ENCODE measurements around the gene PCDH1.

PCDH1 gene

DNA sequence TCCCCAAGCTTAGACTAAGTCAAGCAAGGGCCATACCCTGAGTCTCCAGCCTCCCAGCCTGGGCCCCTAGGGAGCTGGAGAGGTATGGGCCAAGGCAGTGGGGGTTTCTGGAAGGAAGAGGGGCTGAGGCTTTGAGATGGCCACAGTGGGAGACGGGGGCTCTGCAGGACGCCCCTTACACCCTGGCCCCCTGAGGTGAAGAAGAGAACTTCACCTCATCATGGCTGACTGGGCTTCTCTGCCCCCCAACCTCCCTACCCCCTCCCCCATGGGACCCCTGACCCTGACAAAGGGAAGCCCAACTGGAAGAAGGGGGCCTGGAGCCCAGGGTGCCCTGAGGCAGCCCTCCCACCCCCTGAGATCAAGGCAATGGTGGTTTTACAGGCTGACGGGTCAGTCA, 25.8 kb downstream of the PCDH1 start:
- DNase-seq: no peak

DNA sequence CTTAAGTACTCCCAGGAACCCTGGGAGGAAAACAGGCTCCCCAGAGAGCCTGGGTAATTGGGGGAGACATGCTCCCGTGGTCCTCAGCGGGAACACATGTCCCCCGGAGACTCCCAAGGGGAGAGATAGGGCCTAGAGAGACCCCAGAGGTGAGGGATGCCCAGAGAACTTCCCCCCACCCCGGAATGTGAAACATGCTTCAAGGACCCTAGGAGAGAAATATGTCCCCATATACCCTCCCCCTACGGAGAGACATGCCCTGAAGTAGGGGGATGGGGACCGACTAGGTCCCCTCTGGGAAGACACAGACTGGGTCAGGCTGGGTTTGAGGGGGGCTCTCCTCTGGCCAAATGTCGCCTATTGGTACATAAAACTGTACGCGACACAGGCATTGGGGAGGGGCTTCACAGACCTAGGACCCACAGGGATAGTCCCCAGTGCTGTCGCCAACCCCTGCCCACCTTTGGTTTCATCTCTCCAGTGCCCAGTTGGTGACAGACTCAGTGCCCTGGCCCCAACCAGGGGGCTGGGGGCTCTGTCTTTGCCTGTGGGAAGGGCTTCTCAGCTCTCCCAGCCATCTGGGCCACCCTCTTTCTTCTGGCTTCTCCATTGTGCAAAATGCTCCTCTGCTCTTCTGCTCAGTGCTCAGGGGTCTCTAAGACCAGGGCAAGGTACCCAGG, 26.9 kb downstream of the PCDH1 start:
- no peak for DNase-seq

DNA sequence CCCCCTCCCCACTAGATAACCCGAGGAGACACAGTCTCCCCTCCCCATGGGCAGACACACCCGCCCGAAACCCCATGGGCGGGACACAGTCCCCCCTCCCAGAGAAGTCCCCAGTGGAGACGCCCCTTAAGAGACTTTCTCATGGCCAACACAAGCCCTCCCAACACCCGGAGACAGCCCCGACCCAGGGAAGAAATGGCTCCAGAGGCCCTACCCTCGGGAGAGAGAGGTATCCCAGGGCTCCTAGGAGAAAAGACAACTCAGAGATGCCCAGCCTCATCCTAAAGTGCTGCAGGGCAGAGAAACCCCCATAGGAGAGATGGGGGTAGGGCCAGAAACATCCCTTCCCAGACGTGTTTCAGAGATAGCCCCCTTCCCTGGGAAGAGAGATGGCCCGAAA, 27.4 kb downstream of the PCDH1 start:
- DNase-seq: no peak

DNA sequence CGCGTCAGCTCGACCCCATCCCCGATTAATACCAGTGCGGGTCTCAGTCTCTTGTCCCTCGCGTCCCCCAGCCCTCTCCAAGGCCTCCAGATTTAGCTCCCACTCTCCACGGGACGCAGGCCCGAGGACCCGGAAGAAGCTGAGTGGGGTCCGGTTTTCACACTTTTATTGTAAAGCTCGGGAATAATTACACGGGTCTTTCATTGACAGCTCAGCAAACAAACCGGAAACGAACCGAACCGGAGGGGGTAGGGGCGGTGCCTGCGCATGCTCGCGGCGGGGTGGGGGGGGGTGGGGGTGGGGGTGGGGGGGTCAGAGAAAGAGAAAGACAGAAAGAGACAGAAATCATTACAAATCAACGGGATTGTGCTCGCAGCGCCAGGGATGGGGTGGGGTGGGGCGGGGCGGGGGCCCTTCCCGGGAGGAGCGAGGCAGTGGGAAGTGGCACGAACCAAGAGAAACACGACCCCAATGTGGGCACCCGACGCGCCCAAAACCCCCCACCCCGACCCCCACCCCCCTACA, 27.9 kb downstream of the PCDH1 start:
- no peak for DNase-seq

DNA sequence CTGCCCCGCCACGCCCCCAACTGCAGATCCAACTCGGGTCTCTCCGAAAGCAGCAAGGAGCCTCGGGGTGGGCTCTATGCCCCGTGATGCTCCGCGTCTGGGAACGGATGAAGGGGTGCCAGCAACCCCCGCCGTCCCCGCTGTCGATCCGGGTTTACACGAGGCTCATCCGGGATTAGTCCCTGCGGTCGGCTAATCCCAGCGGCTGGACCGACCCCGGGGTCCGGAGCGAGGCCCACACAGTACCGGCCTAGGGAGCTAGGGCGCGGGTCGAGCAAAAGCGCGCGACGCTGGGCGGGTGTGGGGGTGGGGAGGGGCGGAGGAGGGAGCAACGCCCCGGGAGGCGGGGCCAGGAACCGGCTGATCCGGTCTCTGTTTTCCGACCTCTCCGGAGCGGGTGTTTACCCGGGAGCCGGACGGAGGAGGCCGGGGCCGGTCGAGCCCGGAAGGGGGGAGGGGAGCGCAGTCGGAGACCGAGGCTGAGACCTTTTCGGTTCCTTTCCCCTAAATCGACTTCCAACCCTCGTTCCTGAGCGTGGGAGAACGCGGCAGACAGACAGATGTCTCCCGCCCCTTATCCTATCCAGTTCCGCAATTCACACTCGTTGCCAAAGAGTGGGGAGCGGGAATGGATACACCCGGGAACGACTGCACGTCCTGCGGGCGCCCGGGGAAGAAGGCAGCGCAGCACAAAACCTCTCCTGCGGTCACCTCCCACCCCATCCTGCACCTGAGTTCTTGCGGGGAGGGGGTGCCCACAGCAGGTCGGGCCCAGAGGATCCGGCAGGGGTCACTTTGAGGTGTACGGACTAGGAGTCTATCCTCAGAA, 28.6 kb downstream of the PCDH1 start:
- peak; percentile 80 for DNase-seq

DNA sequence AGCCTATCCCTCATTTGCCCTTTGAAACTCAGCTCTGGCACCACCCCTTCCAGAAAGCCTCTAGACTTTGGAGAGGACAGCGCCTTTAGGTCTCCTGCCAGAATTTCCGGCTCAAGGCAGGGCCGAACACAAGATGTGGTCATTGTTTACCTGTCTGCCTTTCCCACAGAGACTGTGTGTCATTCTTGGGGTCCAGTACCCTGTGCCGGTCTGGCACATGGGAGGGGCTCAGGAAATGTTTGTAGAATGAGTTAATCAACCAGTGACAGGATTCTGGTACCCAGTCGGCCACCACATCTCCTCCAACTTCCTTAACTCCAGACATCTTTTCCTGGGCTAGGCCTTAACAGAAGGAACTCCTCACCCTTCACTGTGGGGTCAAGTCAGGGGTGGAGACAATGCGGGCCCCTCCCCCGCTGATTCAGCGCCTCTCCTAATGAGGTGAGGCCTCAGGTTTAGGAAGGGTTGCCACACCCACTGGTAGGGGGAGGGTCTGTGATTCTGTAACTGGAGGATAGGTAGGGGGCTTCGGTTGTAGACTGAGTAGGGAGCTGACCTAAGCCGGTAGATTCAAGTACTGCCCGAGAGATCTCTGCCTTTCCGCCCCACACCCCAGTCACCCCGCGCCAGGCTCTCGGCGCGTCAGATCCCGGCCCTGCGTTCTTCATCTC, 29.3 kb downstream of the PCDH1 start:
- peak; percentile 45 for DNase-seq

DNA sequence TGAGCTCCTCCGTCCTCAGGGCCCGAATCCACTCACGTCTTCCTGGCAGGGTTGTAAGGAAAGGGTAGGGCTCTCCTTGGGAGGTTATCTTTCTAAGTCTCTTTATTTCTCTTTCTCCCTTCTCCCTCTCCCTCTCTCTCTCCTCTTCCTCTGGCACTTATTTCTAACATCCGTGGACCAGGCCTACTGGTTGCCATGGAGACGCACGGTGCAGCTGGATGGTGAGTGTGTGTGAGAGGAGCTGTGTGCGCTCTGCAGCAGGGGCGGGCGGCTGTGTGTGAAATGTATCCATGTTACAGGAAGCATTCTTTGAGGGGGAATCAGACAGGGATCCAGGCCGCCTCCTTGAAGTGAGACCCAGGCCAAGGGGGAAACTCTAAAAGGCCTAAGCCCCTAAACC, 32.2 kb downstream of the PCDH1 start:
- DNase-seq: no peak

DNA sequence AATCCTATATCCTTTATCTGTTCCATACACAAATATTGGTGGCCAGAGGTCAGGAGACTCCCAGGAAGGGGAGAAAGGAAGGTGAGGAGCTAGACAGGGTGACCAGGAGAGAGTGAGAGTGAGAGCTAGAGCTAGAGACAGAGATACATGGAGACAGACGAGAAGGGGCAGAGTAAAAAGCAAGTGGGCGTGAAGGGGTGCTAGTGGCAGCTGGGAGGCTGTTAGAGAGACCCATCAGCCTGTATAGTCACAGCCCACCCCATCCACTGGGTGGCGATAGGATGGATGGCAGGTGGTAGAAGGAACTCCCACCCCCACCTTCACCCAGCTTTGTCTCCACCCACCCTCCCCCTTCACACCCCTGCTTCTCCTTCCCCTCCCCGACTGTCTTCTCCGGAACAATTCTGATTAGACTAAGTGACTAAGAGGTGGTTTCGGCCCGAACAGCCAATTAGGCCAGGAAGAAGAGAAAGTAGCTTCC, 32.8 kb downstream of the PCDH1 start:
- peak; percentile 13 for DNase-seq

DNA sequence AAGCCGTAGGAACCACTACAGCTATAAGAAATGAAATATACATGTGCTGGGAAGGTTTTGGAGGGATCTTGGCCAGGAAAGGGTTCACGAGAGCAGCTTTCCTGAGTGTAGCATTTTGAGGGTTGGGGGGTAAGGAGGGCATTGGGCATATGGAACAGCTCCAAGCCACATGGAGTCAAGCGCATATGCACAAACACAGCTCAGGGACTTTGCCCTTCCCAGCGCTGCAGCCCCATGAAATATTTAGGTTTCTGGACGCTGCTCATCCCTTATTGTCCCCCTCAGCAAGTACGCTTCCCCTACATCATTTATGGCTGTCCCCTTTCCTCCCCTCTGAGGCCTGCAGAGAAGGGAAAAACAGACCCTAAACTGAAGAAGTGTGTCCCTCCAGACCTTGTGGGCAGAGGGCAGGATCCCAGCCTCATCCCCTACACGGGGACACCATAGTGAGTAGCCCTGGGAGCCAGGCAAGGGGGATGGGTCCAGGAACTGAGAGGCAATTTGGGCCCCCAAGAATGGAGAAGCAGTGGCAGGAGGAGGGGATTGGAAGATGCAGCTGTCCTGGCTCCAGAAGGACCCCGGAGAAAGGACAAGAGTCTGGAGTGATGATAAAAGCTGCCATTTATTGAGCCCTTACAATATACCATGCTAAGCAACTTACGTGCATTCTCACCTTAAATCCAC, 33.7 kb downstream of the PCDH1 start:
- no peak for DNase-seq

DNA sequence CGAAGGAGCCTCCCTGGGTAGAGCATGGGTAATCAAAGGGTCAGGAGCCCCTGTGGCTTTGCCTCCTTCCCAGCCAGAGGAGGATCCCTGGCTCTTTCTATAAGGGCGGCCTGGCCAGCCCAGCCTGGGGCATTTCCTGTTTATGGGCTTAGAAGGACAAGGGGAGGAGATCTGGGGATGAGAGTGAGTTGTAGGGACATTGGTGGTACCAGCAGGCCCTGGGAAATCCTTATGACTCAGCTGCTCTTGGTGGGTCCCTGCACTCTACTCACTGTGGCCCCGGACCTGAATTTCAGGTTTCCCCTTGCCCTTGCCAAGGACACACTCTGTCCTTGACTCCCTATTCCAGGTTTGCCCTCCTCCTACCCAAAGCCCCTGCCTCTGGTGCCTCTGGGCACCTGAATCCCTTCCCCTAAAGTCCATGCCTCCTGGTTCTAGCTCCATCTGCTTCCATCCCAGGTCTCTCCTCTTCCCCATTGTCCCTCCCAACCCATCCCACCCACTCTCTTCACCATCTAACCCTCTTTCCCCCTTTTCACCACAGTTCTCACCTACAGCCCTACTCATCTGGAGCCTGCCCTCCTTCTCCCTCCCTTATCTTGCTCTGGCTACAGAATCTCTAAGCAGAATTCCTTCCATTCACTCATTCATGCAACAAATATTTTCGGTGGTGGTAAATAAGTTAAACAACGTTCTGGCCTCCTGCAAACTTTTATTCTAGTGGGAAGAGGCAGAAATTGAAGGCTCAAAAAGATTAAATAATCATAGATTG, 34.9 kb downstream of the PCDH1 start:
- no peak for DNase-seq

DNA sequence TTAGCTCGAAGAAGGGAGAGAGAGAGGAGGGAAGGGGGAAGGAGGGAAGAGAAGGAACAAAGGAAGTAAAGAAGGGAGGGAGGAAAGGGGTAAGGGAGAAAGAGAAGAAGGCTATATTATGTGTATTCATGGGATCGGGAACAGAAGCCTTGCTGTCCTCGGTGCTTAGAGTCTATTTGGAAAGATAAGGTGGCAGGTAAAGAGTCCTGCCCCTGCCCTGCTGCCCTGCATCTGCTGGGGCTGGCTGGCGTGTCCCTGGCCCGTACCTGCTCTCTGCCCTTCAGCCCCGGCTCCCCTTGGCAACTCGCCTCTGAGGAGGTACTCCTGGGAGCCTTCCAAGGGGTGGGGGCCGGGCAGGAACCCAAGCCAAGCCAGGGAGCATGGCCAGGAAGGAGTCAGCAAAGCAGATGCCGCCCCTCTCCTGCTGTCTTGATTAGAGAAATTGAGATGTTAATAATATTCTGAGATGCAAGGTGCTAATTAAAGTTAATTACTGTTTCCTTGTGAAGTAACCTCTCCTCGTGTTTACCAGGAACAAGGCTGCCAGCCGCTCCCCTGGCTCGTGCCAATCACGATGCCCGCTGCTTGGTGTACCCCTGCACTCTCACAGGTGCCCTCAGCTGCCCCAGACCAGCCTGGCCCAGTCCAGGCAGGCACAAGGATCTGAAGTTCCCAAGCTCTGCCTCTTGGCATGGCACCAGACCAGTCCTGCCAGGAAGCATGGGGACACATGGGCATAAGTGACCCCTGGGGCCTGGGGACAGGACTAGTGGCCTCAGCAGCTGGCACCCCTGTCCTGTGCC, 36.6 kb downstream of the PCDH1 start:
- DNase-seq: no peak

DNA sequence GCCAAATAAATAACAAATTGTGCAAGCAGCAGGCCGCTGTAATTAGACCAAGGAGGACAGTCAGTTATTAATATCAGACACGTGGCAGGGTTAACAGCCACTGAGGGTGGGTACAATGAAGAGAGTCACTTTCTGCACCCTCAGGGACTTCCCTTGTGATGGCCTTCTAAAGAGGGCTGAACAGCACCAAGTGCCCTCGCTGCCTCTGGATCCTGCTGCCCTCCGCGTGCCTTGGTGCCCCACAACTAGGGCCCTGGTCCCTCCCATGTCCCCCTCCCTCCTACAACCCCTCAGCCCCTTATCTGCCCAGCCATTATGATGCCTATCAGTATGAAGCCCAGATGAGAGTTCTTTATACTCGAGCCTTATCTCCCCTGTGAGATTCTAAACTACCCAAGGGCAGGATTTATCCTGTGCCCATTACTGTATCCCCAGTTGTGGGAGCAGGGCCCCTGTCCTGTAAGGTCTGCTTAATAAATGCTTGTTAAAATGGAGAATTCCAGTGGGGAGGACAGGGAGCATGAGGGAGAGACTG, 37.3 kb downstream of the PCDH1 start:
- DNase-seq: no peak

DNA sequence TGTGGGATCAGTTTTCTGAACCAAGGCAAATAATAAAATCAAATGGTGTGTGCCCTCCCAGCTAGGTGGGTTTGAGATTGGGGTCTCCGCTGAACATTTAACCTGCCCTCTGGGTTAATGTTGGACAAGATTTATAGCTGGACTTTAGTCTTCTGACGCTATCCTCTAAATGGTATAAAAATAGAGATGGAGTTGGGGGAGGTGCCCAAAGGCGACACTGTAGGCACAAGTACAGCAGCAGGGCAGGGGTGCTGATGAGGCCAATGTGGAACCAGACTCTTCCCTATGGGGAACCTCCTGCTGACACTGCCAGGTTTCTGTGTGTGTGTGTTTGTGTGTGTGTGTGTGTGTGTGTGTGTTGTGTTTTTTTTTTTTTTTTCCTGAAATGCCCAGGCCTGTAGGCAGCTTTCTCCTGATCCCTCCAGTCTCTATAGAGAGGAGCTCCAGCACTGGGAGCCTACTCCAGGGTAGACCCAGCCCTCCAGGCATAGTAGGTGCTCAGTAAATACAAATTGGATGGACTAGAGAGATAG, 37.9 kb downstream of the PCDH1 start:
- DNase-seq: no peak

DNA sequence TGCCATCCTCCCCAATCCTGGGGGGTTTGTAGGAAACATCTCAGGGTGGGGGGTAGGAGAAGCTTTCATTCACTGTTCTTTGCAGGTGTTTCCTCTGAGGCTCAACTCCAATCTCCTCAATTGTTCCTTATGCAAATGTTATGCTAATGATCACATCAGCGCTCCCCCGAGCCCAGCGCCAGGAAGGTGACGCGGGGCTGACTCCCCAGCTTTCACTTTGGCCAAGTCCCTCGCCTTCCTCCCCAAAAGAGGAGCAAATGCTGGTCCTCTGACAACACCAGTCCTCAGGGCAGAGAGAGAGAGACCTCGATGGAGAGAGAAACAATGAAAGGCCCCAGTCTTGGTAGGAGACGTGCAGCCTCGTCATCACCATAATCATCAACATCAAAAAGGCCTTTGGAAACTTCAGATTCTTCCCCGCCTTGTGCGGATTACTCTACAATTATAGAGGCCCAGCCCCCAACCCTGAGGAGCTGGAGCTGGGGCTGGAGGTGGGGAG, 39.1 kb downstream of the PCDH1 start:
- DNase-seq: no peak

DNA sequence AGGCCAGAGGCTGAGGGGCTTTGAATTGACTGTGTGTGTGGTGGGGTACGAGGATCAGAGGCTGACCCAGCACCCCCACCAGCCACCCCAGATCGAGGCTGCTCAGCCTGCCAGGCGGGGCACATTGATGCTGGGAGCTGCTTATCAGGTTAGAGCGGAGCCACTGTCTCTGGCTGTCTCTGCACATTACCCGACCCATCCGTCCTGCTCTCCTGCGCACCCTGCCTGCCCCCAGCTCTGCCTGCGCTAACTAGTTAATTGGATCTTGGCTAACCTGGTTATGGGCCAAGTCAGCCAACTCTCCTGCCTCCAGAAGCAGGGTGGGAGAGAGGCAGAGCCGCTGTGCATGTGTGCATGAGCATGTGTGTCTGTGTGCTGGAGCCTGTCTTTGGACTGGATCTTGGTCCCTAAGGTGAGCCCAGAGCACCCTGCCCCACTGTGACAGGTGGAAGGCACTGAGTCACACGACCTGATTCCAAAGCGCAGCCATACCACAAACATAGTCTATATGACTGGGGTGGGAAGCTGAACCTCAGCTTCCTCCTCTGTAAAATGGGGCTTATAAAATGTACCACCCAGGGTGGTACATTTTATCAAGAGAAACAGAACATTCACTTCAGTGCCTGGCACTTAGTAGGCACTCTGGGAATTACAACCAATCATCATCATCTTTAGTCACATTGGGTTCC, 39.7 kb downstream of the PCDH1 start:
- no peak for DNase-seq

DNA sequence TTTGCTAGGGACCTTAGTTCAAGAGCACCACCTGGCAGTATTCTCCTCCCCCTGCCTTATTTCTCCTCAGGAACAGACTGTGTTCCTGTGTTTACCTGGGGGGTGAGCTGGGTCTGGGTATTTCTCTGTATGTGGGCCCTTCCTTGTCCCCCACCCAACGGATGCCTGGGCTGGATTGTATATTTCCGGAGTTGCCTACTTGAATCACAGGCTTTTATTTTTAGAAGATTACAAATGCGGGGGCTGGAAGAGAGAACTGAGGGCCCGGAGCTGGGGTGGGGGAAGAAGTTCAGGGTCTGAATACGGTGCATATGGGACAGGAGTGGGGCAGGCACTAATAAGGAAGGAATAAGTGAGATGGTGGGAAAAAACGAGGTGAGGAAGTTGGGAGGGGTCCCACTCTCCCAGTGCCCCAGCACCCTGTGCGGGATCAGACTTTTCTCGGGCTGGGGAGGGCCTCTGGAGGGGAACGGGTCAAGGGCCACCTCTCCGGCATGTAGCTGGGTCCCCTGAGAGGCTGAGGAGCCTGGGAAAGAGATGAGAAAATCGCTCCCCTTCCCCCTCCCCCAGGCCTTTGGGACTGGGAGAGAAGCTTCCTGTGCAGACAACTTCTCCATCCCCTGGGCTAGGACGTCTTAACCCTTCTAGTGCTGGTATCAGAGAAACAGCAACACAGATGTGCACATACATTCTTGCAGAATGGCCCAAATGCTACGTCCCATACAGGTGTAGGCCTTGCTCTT, 42.1 kb downstream of the PCDH1 start:
- DNase-seq: no peak

DNA sequence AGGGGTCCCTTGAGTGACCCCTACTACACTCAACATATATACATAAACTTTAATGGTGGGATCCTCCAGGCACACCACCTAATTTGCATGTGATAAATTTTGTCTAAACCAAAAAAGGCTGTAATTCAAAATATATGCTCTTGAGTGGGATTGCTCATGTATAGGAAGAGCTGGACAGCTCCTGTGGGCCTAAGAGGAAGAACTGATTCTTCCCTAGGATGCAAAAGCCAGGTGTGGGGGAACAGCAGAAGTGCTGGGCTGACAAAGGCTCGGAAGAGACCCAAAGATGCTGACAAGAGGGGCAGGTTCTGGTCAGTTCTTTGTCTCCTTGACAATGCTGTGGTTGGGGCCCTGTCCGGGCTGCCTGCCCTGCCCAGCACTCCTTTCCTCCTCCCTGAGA, 43.9 kb downstream of the PCDH1 start:
- no peak for DNase-seq

DNA sequence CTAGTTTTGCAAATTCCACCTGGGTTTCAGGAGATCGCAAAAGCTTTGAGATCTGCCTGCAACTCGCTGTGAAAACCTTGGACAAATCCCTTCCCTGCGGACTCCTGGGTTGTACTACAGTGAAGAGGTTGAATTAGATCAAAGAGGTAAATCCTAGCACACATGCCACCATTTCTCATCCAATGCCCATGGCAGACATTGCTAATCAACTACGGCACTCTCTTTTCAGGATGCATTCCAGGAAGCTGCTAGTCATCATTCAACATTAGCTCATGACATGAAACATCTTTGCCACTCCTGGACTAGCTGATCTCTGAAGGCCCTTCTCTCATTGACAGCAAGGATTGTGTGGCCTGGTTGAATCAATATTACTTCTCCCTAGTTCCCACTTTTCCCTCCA, 46.1 kb downstream of the PCDH1 start:
- DNase-seq: no peak

DNA sequence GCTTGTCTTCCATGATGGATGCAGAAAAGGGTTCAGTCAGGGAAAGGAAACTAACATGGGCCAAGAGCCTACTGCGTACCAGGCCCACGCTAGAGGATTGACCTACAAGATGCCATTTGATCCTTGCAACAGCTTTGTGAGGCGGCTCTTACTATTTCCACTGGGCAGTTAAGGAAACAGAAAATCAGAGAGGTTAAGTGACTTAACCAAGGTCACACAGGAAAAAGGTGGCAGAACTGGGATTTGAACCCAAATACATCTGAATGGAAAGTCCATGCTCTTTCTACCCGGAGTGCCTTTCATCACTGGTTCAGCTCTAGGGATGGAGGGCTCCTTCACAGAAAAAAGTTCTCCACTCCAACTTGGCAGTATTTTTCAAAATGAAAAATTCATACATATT, 50.0 kb downstream of the PCDH1 start:
- no peak for DNase-seq
